Smooth muscle cell of the brain vasculature (primary cell): Measurements from ENCODE around the gene PSMD3.
"Not testable (repeated sequence)": the region's sequence is repeated elsewhere in the genome, so short reads cannot be mapped to it uniquely, and the experiment has no call there.

ENCODE experiments used
- DNase-seq: peaks from one replicate; pipeline ENCODE4 v3.0.0-alpha.2; 2012; ENCODE audit warnings: low read depth, low spot score

Gene PSMD3

DNA sequence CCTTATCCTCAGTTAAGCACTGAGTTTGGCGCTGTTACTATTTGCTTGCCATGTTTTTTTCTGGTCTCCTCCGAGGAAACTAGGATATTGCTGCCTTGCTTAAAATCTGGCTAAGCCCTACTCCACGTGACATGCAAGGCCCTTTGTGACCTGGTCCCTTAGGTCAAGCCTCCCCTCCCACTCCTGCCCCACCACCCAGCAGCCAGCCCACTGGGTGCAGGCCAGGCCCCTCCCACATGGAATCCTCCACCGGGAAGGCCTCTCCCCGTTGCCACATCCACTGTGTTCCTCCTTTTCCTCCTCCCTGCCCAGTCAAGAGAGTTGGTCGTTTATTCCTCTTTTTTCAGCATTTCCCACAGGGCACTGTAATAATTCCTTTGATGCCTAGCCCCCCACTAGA lies 16.2 kb downstream of the PSMD3 start:
- no peak for DNase-seq

DNA sequence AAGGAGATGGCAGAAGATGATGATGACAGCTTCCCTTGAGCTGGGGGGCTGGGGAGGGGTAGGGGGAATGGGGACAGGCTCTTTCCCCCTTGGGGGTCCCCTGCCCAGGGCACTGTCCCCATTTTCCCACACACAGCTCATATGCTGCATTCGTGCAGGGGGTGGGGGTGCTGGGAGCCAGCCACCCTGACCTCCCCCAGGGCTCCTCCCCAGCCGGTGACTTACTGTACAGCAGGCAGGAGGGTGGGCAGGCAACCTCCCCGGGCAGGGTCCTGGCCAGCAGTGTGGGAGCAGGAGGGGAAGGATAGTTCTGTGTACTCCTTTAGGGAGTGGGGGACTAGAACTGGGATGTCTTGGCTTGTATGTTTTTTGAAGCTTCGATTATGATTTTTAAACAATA lies 16.9 kb downstream of the PSMD3 start:
- DNase-seq: no peak

DNA sequence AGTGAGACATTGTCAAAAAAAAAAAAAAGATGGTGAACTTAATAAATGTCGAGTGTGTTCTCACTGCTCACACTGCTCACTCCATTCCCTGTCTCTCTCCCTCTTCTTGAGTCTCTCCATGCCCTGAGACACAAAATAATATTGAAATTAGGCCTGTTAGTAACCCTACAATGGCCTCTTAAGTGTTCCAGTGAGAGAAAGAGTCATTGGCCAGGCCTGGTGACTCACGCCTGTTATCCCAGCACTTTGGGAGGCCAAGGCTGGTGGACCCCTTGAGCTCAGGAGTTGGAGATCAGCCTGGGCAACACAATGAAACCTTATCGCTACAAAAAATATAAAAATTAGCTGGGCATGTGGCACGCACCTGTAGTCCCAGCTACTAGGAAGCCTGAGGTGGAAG lies 18.5 kb downstream of the PSMD3 start:
- no peak for DNase-seq

DNA sequence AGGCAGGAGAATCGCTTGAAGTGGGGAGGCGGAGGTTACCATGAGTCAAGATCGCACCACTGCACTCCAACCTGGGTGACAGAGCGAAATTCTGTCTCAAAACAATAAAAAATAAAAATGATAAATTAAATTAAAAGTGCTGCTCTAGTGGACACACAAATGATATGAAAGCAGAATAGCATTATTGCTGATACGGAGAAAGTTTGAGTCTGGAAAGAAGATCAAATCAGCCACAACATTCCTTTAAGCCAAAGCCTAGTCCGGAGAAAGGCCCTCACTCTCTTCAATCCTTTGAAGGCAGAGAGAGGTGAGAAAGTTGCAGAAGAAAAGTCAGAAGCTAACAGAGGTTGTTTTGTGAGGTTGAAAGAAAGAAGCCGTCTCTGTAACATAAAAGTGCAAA lies 19.6 kb downstream of the PSMD3 start:
- no peak for DNase-seq

DNA sequence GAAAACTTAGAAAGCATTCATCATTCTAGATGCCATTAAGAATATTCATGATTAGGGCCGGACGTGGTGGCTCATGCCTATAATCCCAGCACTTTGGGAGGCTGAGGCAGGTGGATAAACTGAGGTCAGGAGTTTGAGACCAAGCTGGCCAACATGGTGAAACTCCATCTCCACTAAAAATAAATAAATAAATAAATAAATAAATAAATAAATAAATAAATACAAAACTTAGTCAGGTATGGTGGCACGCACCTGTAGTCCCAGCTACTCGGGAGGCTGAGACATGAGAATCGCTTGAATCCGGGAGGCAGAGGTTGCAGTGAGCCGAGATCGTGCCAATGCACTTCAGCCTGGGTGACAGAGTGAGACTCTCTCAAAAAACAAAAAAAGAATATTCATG lies 20.7 kb downstream of the PSMD3 start:
- DNase-seq: not testable (repeated sequence)

DNA sequence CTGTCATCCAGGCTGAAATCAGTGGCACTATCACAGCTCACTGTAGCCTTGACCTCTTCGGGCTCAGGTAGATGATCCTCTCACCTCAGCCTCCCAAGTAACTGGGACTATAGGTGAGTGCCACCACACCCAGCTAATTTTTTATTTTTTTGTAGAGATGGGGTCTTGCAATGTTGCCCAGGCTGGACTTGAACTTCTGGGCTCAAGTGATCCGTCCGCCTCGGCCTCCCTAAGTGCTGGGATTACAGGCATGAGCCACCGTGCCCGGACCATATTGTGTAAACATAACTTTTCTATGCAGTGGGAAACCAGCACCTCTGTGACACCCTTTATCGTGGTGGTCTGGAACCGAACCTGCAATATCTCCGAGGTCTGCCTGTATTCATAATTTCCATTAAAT lies 23.5 kb downstream of the PSMD3 start:
- no peak for DNase-seq

DNA sequence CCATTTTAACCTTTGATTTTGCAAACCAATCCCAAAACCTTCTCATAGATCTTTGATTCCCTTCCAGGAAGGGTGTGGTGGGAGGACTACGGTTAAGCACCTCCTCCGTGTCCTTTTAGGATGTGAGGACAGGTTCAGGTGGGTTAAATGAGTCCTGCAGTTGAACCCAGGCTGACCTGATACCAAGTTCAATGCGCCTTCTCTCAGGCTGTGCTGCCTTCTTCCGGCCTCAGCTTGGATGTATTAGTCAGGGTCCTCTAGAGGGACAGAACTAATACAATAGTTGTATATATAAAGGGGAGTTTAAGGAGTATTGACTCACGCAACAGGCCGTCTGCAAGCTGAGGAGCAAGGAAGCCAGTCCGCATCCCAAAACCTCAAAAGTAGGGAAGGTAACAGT lies 24.1 kb downstream of the PSMD3 start:
- no peak for DNase-seq

DNA sequence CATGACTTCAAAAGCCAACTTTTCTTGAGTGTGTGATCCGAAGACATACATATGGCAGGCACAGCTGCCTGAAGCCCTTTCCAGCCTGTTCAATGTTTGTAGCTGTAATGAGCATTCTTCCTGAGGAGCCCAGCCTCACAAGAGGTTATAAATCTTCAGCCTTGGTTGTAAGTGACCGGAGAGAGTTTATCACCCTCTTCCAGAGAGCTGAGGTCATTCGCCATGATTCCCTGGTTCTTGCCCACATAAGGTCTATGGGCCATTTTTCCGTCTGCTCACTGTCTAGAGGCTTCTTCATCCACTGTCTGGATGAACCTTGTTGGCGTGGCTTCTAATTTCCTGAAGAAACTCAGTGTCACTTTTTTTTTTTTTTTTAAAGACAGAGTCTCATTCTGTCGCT lies 24.9 kb downstream of the PSMD3 start:
- no peak for DNase-seq

DNA sequence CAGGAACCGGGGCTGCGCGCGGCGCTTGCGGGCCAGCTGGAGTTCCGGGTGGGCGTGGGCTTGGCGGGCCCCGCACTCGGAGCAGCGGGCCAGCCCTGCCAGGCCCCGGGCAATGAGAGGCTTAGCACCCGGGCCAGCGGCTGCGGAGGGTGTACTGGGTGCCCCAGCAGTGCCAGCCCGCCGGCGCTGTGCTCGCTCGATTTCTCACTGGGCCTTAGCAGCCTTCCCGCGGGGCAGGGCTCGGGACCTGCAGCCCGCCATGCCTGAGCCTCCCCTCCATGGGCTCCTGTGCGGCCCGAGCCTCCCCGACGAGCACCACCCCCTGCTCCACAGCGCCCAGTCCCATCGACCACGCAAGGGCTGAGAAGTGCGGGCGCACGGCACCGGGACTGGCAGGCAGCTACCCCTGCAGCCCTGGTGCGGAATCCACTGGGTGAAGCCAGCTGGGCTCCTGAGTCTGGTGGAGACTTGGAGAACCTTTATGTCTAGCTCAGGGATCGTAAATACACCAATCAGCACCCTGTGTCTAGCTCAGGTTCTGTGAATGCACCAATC lies 30.4 kb downstream of the PSMD3 start:
- DNase-seq: not testable (repeated sequence)

DNA sequence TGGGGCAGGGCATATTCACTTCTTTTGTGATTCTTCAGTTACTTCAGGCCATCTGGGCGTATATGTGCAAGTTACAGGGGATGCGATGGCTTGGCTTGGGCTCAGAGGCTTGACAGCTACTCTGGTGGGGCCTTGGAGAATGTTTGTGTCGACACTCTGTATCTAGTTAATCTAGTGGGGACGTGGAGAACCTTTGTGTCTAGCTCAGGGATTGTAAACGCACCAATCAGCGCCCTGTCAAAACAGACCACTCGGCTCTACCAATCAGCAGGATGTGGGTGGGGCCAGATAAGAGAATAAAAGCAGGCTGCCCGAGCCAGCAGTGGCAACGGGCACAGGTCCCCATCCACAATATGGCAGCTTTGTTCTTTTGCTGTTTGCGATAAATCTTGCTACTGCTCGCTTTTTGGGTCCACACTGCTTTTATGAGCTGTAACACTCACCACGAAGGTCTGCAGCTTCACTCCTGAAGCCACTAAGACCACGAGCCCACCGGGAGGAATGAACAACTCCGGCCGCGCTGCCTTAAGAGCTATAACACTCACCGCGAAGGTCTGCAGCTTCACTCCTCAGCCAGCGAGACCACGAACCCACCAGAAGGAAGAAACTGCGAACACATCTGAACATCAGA lies 31.5 kb downstream of the PSMD3 start:
- not testable (repeated sequence) for DNase-seq

DNA sequence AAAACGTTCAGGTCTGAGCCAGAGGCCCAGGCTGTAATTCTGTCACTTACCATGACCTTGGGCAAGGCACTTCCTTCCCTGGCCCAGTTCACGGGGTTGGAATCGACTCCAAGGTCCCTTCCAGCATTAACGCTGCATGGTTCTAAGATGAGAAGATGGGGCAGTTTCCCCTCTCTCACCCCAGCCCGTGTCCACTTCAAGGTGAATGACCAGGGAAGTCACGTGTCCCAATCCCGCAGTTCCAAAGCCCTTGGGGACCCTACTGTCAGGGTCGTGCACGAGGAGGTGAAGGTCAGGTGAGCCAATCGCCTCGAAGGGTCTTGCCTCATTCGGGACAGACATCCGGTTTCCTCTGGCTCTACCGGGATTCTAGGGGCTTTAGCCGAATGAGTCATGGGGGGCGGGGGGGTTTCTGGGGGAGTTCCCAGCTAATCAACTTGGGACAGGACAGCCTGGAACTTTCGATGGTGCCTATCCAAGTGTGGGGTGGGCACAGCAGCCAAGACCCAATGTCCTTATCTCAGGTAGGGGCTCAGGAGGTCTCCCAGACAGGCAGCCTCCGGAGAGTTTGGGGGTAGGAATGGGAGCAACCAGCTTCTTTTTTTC lies 33.9 kb downstream of the PSMD3 start:
- no peak for DNase-seq

DNA sequence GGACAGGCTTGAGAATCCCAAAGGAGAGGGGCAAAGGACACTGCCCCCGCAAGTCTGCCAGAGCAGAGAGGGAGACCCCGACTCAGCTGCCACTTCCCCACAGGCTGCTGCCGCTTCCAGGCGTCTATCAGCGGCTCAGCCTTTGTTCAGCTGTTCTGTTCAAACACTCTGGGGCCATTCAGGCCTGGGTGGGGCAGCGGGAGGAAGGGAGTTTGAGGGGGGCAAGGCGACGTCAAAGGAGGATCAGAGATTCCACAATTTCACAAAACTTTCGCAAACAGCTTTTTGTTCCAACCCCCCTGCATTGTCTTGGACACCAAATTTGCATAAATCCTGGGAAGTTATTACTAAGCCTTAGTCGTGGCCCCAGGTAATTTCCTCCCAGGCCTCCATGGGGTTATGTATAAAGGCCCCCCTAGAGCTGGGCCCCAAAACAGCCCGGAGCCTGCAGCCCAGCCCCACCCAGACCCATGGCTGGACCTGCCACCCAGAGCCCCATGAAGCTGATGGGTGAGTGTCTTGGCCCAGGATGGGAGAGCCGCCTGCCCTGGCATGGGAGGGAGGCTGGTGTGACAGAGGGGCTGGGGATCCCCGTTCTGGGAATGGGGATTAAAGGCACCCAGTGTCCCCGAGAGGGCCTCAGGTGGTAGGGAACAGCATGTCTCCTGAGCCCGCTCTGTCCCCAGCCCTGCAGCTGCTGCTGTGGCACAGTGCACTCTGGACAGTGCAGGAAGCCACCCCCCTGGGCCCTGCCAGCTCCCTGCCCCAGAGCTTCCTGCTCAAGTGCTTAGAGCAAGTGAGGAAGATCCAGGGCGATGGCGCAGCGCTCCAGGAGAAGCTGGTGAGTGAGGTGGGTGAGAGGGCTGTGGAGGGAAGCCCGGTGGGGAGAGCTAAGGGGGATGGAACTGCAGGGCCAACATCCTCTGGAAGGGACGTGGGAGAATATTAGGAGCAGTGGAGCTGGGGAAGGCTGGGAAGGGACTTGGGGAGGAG lies 34.7 kb downstream of the PSMD3 start, which contains the start of gene CSF3:
Gene CSF3, plus strand, starts transcription at position 436 of the 993 bp plus-strand sequence. Its CDS starts 35 bp downstream, at position 471.
- DNase-seq: no peak

DNA sequence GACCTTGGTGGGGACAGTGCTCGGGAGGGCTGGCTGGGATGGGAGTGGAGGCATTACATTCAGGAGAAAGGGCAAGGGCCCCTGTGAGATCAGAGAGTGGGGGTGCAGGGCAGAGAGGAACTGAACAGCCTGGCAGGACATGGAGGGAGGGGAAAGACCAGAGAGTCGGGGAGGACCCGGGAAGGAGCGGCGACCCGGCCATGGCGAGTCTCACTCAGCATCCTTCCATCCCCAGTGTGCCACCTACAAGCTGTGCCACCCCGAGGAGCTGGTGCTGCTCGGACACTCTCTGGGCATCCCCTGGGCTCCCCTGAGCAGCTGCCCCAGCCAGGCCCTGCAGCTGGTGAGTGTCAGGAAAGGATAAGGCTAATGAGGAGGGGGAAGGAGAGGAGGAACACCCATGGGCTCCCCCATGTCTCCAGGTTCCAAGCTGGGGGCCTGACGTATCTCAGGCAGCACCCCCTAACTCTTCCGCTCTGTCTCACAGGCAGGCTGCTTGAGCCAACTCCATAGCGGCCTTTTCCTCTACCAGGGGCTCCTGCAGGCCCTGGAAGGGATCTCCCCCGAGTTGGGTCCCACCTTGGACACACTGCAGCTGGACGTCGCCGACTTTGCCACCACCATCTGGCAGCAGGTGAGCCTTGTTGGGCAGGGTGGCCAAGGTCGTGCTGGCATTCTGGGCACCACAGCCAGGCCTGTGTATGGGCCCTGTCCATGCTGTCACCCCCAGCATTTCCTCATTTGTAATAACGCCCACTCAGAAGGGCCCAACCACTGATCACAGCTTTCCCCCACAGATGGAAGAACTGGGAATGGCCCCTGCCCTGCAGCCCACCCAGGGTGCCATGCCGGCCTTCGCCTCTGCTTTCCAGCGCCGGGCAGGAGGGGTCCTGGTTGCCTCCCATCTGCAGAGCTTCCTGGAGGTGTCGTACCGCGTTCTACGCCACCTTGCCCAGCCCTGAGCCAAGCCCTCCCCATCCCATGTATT lies 35.7 kb downstream of the PSMD3 start:
- DNase-seq: no peak

DNA sequence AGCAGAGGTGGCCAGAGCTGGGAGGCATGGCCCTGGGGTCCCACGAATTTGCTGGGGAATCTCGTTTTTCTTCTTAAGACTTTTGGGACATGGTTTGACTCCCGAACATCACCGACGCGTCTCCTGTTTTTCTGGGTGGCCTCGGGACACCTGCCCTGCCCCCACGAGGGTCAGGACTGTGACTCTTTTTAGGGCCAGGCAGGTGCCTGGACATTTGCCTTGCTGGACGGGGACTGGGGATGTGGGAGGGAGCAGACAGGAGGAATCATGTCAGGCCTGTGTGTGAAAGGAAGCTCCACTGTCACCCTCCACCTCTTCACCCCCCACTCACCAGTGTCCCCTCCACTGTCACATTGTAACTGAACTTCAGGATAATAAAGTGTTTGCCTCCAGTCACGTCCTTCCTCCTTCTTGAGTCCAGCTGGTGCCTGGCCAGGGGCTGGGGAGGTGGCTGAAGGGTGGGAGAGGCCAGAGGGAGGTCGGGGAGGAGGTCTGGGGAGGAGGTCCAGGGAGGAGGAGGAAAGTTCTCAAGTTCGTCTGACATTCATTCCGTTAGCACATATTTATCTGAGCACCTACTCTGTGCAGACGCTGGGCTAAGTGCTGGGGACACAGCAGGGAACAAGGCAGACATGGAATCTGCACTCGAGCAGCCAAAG lies 36.9 kb downstream of the PSMD3 start:
- DNase-seq: no peak

DNA sequence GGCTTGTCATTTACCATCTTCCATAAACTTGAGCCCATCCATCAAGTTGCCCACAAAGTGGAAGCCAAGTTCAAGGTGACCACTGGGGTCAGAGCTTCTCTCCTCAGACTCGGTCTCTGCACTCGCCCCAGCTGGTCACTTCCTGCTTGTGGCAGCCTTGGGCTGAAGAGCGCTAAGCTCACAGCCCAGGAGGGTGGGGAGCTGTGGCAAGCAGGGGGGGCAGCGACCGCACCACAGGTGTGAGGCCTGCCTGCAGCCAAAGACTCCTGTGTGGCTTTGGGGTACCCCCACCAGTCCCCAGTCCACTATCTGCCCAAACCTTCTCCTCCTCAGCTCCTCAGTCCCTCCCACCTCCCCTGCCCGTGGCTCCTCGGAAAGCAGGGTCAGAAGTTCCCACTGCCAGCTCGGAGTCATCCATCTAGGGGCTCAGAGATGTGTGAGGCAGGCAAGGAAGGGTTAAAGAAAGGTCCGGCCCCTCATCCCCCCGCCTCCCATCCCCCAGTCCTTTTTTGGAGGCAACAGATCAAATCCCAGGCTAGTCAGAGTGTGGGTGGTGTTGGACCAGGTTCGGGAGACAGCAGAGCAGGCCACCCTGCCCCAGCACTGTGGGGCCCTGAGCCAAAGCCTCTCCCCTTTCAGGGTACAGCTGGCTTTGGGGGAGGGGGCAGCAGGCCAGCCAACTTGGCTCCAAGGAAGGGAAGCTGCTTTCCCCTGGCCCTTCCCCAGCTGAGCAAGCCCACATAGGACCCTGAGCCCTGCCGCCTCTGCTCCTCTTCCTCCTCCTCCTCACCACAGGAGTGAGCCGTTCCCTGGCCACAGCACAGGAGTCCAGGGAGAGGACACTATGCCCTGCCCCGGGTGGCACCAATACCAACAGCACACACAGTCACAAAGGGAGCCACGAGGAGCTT lies 37.9 kb downstream of the PSMD3 start:
- DNase-seq: no peak

DNA sequence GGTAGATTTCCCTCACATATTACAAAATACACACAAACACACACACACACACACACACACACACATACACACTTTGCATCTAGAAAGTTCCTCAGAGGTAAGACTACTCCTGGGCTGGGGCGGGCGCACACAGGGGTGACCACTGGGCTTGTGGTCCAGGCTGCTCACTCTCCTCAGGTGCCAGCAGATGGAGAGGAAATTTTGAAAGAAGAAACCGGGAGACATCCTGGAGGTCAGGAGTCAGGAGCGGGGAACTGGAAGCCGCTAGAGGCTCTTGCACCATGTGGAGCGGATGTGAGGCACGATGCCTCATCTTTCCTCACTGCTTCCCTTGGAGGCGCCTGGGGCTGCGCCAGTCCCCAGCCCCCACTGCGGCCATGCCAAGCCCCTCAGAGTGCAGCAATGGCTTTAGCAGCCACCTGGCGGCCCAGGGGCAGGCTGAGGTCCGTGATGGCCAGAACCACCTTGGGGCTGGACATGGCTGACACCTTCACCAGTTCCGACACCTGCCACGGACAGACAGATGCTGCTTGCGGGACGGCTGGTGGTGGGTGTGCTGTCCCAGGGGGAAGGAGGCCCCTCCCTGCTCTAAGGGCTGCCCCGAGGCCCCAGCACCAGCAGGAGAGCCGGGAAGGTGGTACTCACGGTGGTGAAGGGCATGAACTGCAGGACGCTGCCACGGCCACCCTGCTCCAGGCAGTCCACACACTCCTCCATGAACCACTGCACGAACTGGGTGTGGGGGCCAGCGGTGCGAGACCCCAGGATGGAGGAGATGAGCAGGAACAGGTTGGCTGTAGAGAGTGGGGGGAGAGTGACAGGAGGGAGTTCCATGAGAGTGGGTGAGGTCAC lies 38.8 kb downstream of the PSMD3 start:
- DNase-seq: no peak

DNA sequence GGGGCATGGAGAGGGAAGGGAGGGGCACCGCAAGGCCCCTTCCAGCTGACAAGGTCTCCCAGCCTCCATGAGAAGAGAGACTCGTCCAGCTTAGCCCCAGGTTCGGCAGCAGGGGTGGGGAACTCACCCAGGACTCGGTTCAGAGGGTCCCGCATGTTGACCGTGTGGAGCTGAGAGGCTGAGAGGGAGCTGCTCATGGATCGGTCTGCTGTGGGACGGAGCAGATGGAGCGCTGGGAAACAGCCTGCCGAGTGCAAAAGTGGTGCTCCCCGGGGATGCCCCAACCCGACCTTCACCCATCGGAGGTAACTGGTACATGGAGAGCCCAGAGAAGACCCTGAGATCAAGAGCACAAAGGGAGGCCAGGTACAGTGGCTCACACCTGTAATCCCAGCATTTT lies 39.5 kb downstream of the PSMD3 start:
- DNase-seq: no peak

DNA sequence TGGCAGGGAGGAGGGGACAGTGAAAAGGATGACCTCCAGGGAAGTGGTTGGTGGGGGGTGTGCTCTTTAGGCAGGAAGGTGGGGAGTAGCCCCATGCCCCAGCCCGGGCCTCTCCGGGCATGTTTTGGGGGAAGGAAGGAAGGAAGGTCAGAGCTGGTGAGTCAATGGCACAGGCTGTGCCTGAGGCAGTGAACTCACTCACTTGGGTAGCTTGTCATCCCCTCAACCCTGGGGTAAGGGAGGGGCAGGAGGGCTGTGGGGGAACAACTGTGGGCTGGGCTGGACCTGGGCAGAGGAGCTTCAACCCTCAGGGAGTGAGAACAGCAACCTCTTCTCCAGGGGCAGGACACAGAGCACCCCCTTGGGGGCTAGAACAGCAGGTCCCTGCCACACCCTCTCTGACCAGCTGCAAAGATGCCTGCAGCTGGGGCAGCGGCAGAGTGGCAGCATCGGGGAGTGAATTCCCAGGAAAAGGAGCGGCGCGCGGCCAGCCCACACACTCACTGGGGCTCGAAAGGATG lies 40.9 kb downstream of the PSMD3 start:
- DNase-seq: no peak
